ENCODE data around the gene FAU. TPM values are rescaled to one million over a fixed set of nuclear protein-coding genes. Genes with fewer than 3 reads are reported as not detected.

The FAU gene
- total and polyA plus RNA-seq, 9 of the 15 experiments (the other 6 are each of a cell fraction or from before 2014, with no cell fraction given): 433 to 1,827 (median 942) TPM

GRCh38 chr11:65117206-65118096 is 4.5 kb downstream of the FAU start, which contains the start of gene ZNHIT2 (continued):
- TF ChIP-seq BCLAF1 (IDR thresholded peaks at IDR 0.05; ENCODE audit: borderline replicate concordance in 1 of 2, control insufficient read depth in 1 of 2, low read depth in 2 of 2, low read length in 1 of 2) (0 out of 4 replicates have a peak, but pooled peaks of 1 of the 2 experiments have one; percentile 48), MXI1 (IDR thresholded peaks at IDR 0.05; ENCODE audit: low read depth, low read length) (peak; percentile 95), ZBTB11 (CRISPR knock-in tag; IDR thresholded peaks at IDR 0.05) (peak in 1 of 3 experiments; percentile 86; a peak in 2 of 6 replicates), ILF3 (IDR thresholded peaks at IDR 0.05; ENCODE audit: borderline replicate concordance) (no peak), CTBP1 (IDR thresholded peaks at IDR 0.05; ENCODE audit: borderline replicate concordance) (peak; percentile 63; the same call in 1 of the 2 replicates), ETV1 (tag; conservative IDR thresholded peaks at IDR 0.05; ENCODE audit: low read depth) (peak; percentile 84), SRSF9 (IDR thresholded peaks at IDR 0.05; ENCODE audit: borderline replicate concordance, low read depth, low read length) (no peak), ZBTB49 (CRISPR knock-in tag; IDR thresholded peaks at IDR 0.05; ENCODE audit: borderline replicate concordance) (no peak), ATF7 (IDR thresholded peaks at IDR 0.05) (peak; percentile 97), ZNF436 (CRISPR knock-in tag; IDR thresholded peaks at IDR 0.05) (no peak), KLF1 (tag; IDR thresholded peaks at IDR 0.05) (peak; percentile 63), YBX1 (IDR thresholded peaks at IDR 0.05) (no peak), KLF10 (CRISPR knock-in tag; IDR thresholded peaks at IDR 0.05) (no peak), MYNN (IDR thresholded peaks at IDR 0.05) (peak; percentile 84), MYNN (CRISPR knock-in tag; IDR thresholded peaks at IDR 0.05) (no peak), RNF2 (IDR thresholded peaks at IDR 0.05) (0 out of 2 replicates have a peak, but pooled peaks have one; percentile 24), ERF (CRISPR knock-in tag; IDR thresholded peaks at IDR 0.05) (no peak), PML (IDR thresholded peaks at IDR 0.05; ENCODE audit: low read length) (peak; percentile 45; the same call in 1 of the 2 replicates), RCOR1 (IDR thresholded peaks at IDR 0.05; ENCODE audit: borderline replicate concordance in 1 of 2, low read depth in 2 of 2, low read length in 2 of 2) (peak in 1 of 2 experiments; percentile 30; a peak in 1 of 4 replicates)
